ENCODE measurements around the gene ADORA3. TPM values are rescaled to one million over a fixed set of nuclear protein-coding genes. Genes with fewer than 3 reads are reported as not detected.

ADORA3 gene
- total and polyA plus RNA-seq, 2 donors (not counting 3 experiments of a cell fraction or from before 2014, with no cell fraction given): 0.31 TPM; not detected in 1

DNA sequence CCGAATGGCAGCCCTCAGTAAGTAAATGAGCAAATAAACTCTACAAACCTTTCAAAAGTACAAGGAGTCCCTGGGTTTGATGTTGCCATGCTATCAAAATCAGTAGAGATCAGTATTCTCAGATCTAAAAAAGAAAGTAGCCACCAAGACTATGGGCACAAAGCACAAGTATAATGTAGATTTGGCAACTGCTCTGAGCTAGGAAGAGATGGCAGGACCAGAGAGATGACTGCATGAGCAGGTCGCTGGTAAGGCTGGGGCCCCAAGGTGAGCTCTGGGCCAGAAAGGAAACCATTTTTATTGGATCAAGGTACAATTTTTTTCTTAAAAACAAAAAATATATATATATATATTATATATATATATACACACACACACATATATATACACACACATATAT lies 3.1 kb upstream of the ADORA3 start:
- no peak for DNase-seq (ENCODE audit: low read depth, low spot score)
- Histone ChIP-seq H3K4me2 (ENCODE audit: insufficient read depth, low read length) (no peak overlapping the region), H3K9ac (replicated peaks; ENCODE audit: extremely low read depth, insufficient read depth, low read length) (no peak overlapping the region), H2AFZ (ENCODE audit: low read depth, low read length) (no peak overlapping the region), H3K27me3 (ENCODE audit: control insufficient read depth in 2 of 2, insufficient read depth in 2 of 2, low read length in 2 of 2) (peaks cover 0 to 2% of the 10 kb centered on the region in 2 experiments), H3K4me1 (ENCODE audit: control insufficient read depth, extremely low read depth, insufficient read depth, low read length) (peaks cover 15% of the 10 kb centered on the region), H3K27ac (ENCODE audit: insufficient read depth, low read depth, low read length) (no peak overlapping the region), H3K9me3 (replicated peaks; ENCODE audit: control insufficient read depth, insufficient read depth, low read length) (no peaks in the 10 kb centered on the region), H3K4me3 (replicated peaks in 1 of 3; ENCODE audit: insufficient read depth in 1 of 3, low read depth in 1 of 3, low read length in 3 of 3) (no peak overlapping the region), H3K36me3 (ENCODE audit: control insufficient read depth in 2 of 2, extremely low read depth in 1 of 2, insufficient read depth in 2 of 2, low read length in 2 of 2) (no peaks in the 10 kb centered on the region), H3K9me1 (replicated peaks; ENCODE audit: control insufficient read depth, extremely low read depth, insufficient read depth, low read length) (no peaks in the 10 kb centered on the region), H3K79me2 (ENCODE audit: control insufficient read depth, insufficient read depth, low read length) (no peaks in the 10 kb centered on the region), H4K20me1 (replicated peaks; ENCODE audit: control insufficient read depth, extremely low read depth, insufficient read depth, low read length) (no peaks in the 10 kb centered on the region)
- intact Hi-C loops (cut with micrococcal nuclease) (loop anchor here (5.0 kb wide), 1 partner anchor 1474 kb away; the partner anchor contains the start of gene STRIP1), dilution Hi-C loops (cut with MboI; ENCODE audit: extremely low pct_ligation_motif_present, low sequenced_read_pairs) (no loop called here)
- no peak for FAIRE-seq
- CTCF ChIA-PET: interaction anchor here (1.4 to 3.9 kb wide), 8 partner anchors 8 to 262 kb away, joined by 3 to 62 read pairs (median 26); no protein-coding TSS in a partner anchor
- TF ChIP-seq JUN (IDR thresholded peaks at IDR 0.05; ENCODE audit: borderline replicate concordance, insufficient read depth, insufficient read length, low read depth): no peak
- TF ChIP-seq MYC (IDR thresholded peaks at IDR 0.05; ENCODE audit: low read depth, low read length): no peak
- TF ChIP-seq GATA2 (IDR thresholded peaks at IDR 0.05; ENCODE audit: insufficient read depth, insufficient read length, low read depth, low read length): no peak
- TF ChIP-seq EZH2 (IDR thresholded peaks at IDR 0.05; ENCODE audit: borderline replicate concordance, low read depth, low read length, severe bottlenecking): no peak
- no peak for TF ChIP-seq FOS (IDR thresholded peaks at IDR 0.05; ENCODE audit: borderline replicate concordance, insufficient read depth, low read length)
- TF ChIP-seq, protein P1, sequence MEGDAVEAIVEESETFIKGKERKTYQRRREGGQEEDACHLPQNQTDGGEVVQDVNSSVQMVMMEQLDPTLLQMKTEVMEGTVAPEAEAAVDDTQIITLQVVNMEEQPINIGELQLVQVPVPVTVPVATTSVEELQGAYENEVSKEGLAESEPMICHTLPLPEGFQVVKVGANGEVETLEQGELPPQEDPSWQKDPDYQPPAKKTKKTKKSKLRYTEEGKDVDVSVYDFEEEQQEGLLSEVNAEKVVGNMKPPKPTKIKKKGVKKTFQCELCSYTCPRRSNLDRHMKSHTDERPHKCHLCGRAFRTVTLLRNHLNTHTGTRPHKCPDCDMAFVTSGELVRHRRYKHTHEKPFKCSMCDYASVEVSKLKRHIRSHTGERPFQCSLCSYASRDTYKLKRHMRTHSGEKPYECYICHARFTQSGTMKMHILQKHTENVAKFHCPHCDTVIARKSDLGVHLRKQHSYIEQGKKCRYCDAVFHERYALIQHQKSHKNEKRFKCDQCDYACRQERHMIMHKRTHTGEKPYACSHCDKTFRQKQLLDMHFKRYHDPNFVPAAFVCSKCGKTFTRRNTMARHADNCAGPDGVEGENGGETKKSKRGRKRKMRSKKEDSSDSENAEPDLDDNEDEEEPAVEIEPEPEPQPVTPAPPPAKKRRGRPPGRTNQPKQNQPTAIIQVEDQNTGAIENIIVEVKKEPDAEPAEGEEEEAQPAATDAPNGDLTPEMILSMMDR (IDR thresholded peaks at IDR 0.05; ENCODE audit: extremely low read depth in 1 of 2, insufficient read depth in 1 of 2, low read depth in 1 of 2, low read length in 2 of 2): no peak
- TF ChIP-seq, protein P2, sequence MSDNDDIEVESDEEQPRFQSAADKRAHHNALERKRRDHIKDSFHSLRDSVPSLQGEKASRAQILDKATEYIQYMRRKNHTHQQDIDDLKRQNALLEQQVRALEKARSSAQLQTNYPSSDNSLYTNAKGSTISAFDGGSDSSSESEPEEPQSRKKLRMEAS (IDR thresholded peaks at IDR 0.05; ENCODE audit: insufficient read depth, insufficient read length): no peak
- no peak for TF ChIP-seq POLR2A (IDR thresholded peaks at IDR 0.05; ENCODE audit: low read depth, low read length)
- no peak for TF ChIP-seq POLR2AphosphoS5 (IDR thresholded peaks at IDR 0.05; ENCODE audit: insufficient read depth, low read depth, low read length)
- no TSS peak for BruUV-seq (replicated peaks)
- POLR2A ChIA-PET: no interaction called here
